ENCODE data around the gene THRB.

DNA sequence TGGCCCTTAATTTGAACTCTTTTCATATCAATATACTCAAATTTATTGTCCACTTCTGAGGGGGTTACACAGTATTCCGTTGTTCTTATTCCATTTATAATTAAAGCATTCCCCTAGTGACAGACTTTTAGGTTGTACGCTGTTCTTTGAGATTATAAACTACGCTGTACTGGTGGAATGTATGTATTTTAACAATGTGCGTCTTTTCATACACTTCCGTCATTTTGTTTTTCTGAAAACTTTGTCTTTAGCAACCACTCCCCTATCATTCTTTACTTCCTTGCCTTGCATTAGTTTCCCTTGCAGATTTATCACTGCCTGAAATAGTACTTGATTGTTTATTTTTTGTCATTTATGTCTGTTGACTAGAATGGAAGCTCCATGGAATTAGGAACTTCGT, 137.0 kb downstream of the THRB start:
- TF ChIP-seq, protein P1, sequence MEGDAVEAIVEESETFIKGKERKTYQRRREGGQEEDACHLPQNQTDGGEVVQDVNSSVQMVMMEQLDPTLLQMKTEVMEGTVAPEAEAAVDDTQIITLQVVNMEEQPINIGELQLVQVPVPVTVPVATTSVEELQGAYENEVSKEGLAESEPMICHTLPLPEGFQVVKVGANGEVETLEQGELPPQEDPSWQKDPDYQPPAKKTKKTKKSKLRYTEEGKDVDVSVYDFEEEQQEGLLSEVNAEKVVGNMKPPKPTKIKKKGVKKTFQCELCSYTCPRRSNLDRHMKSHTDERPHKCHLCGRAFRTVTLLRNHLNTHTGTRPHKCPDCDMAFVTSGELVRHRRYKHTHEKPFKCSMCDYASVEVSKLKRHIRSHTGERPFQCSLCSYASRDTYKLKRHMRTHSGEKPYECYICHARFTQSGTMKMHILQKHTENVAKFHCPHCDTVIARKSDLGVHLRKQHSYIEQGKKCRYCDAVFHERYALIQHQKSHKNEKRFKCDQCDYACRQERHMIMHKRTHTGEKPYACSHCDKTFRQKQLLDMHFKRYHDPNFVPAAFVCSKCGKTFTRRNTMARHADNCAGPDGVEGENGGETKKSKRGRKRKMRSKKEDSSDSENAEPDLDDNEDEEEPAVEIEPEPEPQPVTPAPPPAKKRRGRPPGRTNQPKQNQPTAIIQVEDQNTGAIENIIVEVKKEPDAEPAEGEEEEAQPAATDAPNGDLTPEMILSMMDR (IDR thresholded peaks at IDR 0.05; ENCODE audit: insufficient read depth, low read length, poor library complexity, severe bottlenecking) = no peak
- no peak for TF ChIP-seq EZH2phosphoT487 (conservative IDR thresholded peaks at IDR 0.05; ENCODE audit: low read length)

Measured in SU-DHL-6 (cell line).